Choroid plexus epithelial cell (primary cell): Measurements from ENCODE around the gene THTPA.

Source experiments
- DNase-seq: peaks from one replicate; pipeline ENCODE4 v3.0.0-alpha.2; 2010; ENCODE audit warnings: low read depth
- H3K4me3 ChIP-seq: 2 replicates; pipeline ENCODE4 v1.5.1; 2011; ENCODE audit warnings: low read depth, mild to moderate bottlenecking, control low read depth, low read length, moderate library complexity
- TF ChIP-seq, protein P1 (sequence below): conservative IDR thresholded peaks from 2 replicates; pipeline ENCODE4 v1.5.1; 2011; ENCODE audit warnings: low read depth, mild to moderate bottlenecking, control low read depth, inconsistent platforms, low read length, moderate library complexity

THTPA gene

DNA sequence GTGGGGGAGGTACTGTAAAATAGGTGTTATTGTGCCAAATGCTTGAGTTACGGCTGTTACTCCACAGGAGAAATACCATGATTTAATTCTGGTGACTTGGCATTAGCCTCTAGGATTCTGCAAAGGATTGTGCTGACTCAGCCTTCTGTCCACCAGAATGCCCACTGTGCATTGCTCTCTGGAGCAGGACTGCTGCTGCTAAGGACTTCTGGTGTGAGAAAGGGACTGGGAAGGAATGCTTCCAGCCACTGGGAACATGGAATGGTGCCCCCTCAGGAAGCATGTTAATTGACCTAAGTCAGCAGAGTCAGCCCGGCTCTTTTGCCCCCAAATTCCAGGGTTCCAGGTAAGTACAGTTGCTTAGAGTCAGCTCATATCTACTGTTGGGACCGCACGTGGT lies 37.4 kb upstream of the THTPA start:
- TF ChIP-seq, protein P1, sequence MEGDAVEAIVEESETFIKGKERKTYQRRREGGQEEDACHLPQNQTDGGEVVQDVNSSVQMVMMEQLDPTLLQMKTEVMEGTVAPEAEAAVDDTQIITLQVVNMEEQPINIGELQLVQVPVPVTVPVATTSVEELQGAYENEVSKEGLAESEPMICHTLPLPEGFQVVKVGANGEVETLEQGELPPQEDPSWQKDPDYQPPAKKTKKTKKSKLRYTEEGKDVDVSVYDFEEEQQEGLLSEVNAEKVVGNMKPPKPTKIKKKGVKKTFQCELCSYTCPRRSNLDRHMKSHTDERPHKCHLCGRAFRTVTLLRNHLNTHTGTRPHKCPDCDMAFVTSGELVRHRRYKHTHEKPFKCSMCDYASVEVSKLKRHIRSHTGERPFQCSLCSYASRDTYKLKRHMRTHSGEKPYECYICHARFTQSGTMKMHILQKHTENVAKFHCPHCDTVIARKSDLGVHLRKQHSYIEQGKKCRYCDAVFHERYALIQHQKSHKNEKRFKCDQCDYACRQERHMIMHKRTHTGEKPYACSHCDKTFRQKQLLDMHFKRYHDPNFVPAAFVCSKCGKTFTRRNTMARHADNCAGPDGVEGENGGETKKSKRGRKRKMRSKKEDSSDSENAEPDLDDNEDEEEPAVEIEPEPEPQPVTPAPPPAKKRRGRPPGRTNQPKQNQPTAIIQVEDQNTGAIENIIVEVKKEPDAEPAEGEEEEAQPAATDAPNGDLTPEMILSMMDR, result no peak
- no peak overlapping the region for H3K4me3 ChIP-seq
- peak; percentile 25 for DNase-seq

DNA sequence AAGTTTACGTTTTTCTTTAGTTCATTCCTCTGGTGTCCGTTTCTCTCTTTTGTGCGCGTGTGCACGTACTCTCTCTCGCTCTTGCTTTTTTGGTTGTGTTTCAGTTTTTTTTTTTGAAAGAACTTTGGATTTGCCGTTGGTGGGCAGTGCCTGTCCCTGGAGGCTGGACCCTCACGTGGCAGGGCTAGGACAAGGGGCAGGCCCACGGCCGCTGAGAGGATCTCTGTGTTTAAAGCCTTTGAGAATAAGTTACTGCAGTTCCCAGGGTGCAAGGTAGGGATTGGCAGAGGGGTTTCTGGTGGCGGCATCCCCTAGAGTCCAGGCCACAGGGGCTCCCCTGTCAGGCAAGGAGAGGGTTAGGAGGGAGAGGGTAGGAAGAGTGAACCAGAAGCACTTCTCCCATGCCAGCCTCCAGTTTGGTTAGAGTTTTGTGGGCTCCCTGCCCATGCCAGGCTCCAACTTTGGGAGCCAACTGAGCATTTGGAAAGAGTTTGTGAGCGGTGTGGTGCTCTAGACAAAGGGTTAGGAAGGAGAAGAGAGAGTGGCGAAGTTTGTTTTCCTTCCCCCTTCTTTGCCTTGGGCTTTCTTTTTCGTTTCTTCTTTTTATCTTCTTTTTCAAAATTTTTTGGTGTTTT lies 35.1 kb upstream of the THTPA start:
- TF ChIP-seq, protein P1, result no peak
- no peak for DNase-seq
- H3K4me3 ChIP-seq, result no peak overlapping the region

DNA sequence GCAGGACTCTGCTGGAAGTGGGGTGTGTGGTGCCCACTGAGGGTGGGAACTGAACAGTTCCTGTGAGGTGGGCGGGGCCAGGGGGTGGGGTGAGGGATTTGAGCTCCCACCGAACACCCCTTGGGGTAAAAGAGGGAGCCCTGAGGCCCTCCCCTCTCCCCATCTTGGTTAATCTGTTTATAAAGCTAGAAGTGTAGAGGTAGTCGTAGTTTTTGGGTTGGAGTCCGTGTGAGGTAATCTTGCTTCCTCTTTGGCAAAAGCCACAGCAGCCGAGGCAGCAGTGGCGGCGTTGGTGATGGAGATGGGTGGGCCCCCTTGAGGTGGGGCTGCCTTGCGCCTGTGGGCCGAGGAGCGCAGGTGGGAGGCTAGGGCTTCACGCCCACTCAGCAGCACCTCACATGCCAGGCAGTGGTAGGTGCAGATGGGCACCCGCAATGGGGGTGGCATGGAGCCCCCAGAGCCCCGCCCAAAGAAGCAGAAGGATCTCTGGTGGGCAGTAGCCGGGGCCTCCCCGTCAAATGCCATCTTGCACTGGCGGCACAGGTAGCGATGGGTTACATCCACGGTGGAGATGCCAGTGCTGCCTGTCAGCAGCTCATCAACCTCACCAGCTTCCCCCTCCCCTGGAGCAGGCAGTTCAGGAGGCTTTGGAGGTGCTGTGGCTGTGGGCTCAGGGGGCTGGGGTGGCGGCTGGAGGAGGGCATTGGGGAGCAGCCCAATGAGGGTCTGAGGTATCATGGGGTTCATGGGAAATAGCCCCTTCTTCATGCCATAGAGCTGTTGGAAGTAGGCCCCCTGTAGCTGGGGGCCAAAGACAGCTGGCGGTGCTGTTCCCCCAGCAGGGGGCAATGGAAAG lies 34.1 kb upstream of the THTPA start:
- no peak for DNase-seq
- no peak overlapping the region for H3K4me3 ChIP-seq
- TF ChIP-seq, protein P1, result no peak

DNA sequence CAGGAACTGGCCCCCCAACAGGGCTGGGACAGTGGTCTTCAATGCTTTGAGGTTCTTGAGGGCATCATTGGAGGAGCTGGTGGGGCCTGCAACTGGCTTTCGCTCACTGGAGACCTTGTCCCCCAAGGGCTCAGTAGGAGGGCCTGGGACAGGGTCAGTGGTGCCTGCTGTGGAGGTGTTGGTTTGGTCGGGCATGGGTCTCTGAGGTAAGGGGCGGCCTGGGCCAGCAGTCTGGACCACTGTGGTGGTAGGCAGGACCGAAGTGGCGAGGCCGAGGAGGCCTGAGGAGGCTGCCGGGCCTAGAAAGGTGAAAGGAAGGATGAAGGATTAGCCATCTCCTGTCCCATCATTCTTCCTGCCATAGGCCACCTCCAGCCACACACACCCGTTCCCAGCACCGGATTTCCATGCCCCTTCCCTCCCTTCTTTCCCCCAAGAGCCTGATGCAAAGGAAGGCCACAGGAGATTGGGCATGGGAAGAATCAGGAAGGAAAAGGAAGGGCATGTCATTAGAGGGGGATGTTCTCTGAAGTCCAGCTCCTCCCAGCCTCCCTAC lies 33.4 kb upstream of the THTPA start:
- H3K4me3 ChIP-seq, result no peak overlapping the region
- DNase-seq, result no peak
- TF ChIP-seq, protein P1, result no peak

DNA sequence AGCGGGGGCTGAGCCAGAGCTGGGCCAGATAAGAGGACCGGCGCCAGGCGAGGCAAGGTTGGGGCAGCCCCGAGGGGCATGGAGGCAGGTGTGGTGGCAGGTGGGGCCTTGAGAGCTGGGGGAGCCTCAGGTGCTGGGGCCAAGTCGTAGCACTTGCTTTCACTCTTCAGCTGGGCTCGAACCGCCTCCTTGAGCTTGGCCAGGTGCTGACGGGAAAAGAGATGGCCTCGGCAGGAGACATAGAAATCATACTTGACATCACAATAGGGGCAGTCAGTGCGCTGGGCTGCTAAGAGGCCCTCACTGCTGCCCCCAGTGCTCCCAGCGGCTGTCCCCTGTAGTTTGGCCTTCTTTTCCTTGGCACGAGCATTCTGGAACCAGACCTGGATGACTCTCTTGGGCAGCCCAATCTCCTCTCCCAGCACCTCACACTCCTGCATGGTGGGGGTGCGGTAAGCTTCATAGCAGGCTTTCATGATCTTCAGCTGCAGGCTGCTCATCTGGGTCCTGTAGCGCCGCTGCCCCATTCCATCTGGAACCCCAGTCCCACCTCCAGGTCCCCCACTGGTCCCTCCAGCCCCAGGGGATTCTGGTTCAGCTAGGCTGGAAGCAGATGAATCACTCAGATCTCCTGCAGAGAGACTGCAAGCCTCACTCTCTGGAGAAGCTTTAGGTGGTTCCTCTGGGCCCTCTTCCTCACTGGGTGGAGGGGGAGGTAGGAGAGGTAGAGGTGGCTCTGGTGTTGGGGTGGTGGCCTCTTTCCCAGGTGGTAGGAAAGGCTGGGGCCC lies 32.6 kb upstream of the THTPA start:
- TF ChIP-seq, protein P1, result no peak

DNA sequence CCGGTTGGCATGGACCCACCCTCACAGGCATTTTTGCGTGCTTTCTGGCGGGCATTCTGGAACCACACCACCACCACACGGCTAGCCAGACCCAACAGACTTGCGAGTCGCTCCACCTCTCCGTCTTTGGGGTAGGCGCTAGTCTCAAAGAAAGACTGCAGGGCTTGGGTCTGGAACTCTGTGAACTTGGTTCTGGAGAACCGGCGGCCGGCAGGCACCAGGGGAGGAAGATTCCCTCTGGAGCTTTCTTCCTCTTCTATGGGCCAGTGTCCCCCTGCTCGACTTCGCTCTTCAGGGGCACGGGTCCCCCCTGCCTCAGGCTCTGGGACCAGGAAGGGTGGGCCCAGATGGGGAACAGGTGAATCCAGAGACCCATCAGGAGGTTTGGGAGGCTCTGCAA lies 31.1 kb upstream of the THTPA start:
- DNase-seq, result no peak
- H3K4me3 ChIP-seq, result no peak overlapping the region
- TF ChIP-seq, protein P1, result no peak

More for the DNA sequence above, 32.6 kb upstream of the THTPA start:
- no peak overlapping the region for H3K4me3 ChIP-seq
- peak; percentile 7 for DNase-seq
